Endothelial cell of umbilical vein (primary cell): ENCODE data around the gene MACROH2A1. TPM values are rescaled to one million over a fixed set of nuclear protein-coding genes. Genes with fewer than 3 reads are reported as not detected.

ENCODE experiments used
- BruUV-seq: library from RNA; stranded (reverse); fragments of 400-500 nt; replicated peaks from 2 replicates; lab custom pipeline; 2021; lab: Mats Ljungman, UMichigan
- CTCF ChIA-PET: fragments of 300-600, 350-600 bp; sonication (Branson Sonifier 250); formaldehyde crosslinking; loops from one replicate; lab custom pipeline; 2021; ENCODE audit warnings: antibody characterized with exemption, inconsistent platforms; lab: Charles Lee
- POLR2A ChIA-PET: fragments of 300-600, 350-600 bp; sonication (Branson Sonifier 250); formaldehyde crosslinking; loops from one replicate; lab custom pipeline; 2021; ENCODE audit warnings: antibody characterized with exemption, inconsistent platforms; lab: Charles Lee
- DNase-seq: peaks from one replicate; pipeline ENCODE4 v3.0.0-alpha.2; 2011; ENCODE audit warnings: low read depth, low spot score
- FAIRE-seq: peaks from 2 replicates; lab custom pipeline; 2011; peaks lifted over from hg19 to GRCh38; lab: Jason Lieb, UNC
- H2AFZ ChIP-seq: 2 replicates; pipeline ENCODE4 v1.6.0; 2012; ENCODE audit warnings: low read depth, low read length, control low read depth, inconsistent platforms
- H3K27ac ChIP-seq: 2 replicates; pipeline ENCODE4 v1.5.1; 2011; ENCODE audit warnings: low read depth, mild to moderate bottlenecking, control low read depth, low read length, moderate library complexity; ENCODE audit not compliant: insufficient read depth
- H3K27me3 ChIP-seq, 2 experiments: 2 replicates each; pipeline versions ENCODE4 v1.6.0 to v1.6.1; 2011; ENCODE audit warnings: low read length in 2 of 2, mixed read lengths in 1 of 2; ENCODE audit not compliant: control insufficient read depth in 2 of 2, insufficient read depth in 2 of 2
- H3K36me3 ChIP-seq, 2 experiments: 2 replicates in 1 of 2; 3 replicates in 1 of 2; pipeline ENCODE4 v1.5.1; 2011; ENCODE audit warnings: low read length in 2 of 2, mild to moderate bottlenecking in 1 of 2, moderate library complexity in 1 of 2; ENCODE audit not compliant: control insufficient read depth in 2 of 2, insufficient read depth in 2 of 2; ENCODE audit errors: extremely low read depth in 1 of 2
- H3K4me1 ChIP-seq: 3 replicates; pipeline ENCODE4 v1.5.1; 2011; ENCODE audit warnings: mild to moderate bottlenecking, low read length; ENCODE audit not compliant: control insufficient read depth, insufficient read depth; ENCODE audit errors: extremely low read depth
- H3K4me2 ChIP-seq: 2 replicates; pipeline ENCODE4 v1.6.1; 2011; ENCODE audit warnings: low read length, control low read depth, mixed read lengths; ENCODE audit not compliant: insufficient read depth
- H3K4me3 ChIP-seq, 3 experiments: fragments of 200-600 bp in 1 of 3; sonication (generic), shearing (Covaris generic) in 1 of 3; replicated peaks in 1 of 3; 2 replicates each; pipeline ENCODE4 v1.5.1; 2011 to 2016; ENCODE audit warnings: control low read depth in 3 of 3, low read length in 3 of 3, mild to moderate bottlenecking in 2 of 3, inconsistent platforms in 1 of 3, low read depth in 1 of 3, moderate library complexity in 1 of 3; ENCODE audit not compliant: insufficient read depth in 1 of 3
- H3K79me2 ChIP-seq: 2 replicates; pipeline ENCODE4 v1.6.0; 2012; ENCODE audit warnings: low read length, inconsistent platforms; ENCODE audit not compliant: control insufficient read depth, insufficient read depth
- H3K9ac ChIP-seq: replicated peaks from 2 replicates; pipeline ENCODE3; 2011; ENCODE audit warnings: low read length, control low read depth; ENCODE audit not compliant: insufficient read depth; ENCODE audit errors: extremely low read depth
- H3K9me1 ChIP-seq: replicated peaks from 3 replicates; pipeline ENCODE4 v1.6.0; 2011; ENCODE audit warnings: mild to moderate bottlenecking, low read length; ENCODE audit not compliant: control insufficient read depth, insufficient read depth; ENCODE audit errors: extremely low read depth
- H3K9me3 ChIP-seq: replicated peaks from 2 replicates; pipeline ENCODE4 v1.5.1; 2012; ENCODE audit warnings: low read length, inconsistent platforms; ENCODE audit not compliant: control insufficient read depth, insufficient read depth
- H4K20me1 ChIP-seq: replicated peaks from 2 replicates; pipeline ENCODE3; 2011; ENCODE audit warnings: mild to moderate bottlenecking, low read length; ENCODE audit not compliant: control insufficient read depth, insufficient read depth; ENCODE audit errors: extremely low read depth
- CTCF ChIP-seq, 2 donors: IDR thresholded peaks; 1 replicate in 1 of 2; 2 replicates in 1 of 2; pipeline ENCODE4 v1.5.1; 2011; ENCODE audit warnings: low read length in 2 of 2, mild to moderate bottlenecking in 2 of 2, moderate library complexity in 2 of 2, control low read depth in 1 of 2, inconsistent platforms in 1 of 2, low read depth in 1 of 2; ENCODE audit not compliant: insufficient read depth in 1 of 2; ENCODE audit errors: extremely low read depth in 1 of 2
- EZH2 ChIP-seq: IDR thresholded peaks from 2 replicates; pipeline ENCODE4 v1.6.1; 2012; ENCODE audit warnings: borderline replicate concordance, low read depth, mild to moderate bottlenecking, moderate library complexity, low read length, inconsistent platforms; ENCODE audit not compliant: severe bottlenecking
- GATA2 ChIP-seq: IDR thresholded peaks from 2 replicates; pipeline ENCODE4 v1.7.0; 2011; ENCODE audit warnings: low read depth, mild to moderate bottlenecking, moderate library complexity, mixed read lengths, low read length; ENCODE audit not compliant: insufficient read length, insufficient read depth
- JUN ChIP-seq: IDR thresholded peaks from 2 replicates; pipeline ENCODE4 v1.6.1; 2011; ENCODE audit warnings: borderline replicate concordance, low read depth; ENCODE audit not compliant: insufficient read length, insufficient read depth
- MAX ChIP-seq: IDR thresholded peaks from 2 replicates; pipeline ENCODE4 v1.6.1; 2011; ENCODE audit not compliant: insufficient read depth, insufficient read length
- MYC ChIP-seq: IDR thresholded peaks from one replicate; pipeline ENCODE4 v1.6.1; 2011; ENCODE audit warnings: mild to moderate bottlenecking, low read depth, low read length
- POLR2A ChIP-seq: IDR thresholded peaks from 2 replicates; pipeline ENCODE4 v1.6.1; 2012; ENCODE audit warnings: low read depth, mild to moderate bottlenecking, control low read depth, low read length
- POLR2AphosphoS5 ChIP-seq: IDR thresholded peaks from 2 replicates; pipeline ENCODE4 v1.6.1; 2012; ENCODE audit warnings: low read depth, mild to moderate bottlenecking, control low read depth, low read length, moderate library complexity; ENCODE audit not compliant: insufficient read depth
- dilution Hi-C: fragments of 300-500 bp; cut with MboI; formaldehyde crosslinking; loops from one replicate; pipeline ENCODE4 v1.15.0; 2019; ENCODE audit warnings: low sequenced_read_pairs; ENCODE audit not compliant: extremely low pct_ligation_motif_present
- intact Hi-C: fragments of 100-400 bp; cut with micrococcal nuclease; formaldehyde crosslinking; loops from one replicate; pipeline ENCODE4 v1.10.0; 2022
- polyA plus RNA-seq, 4 experiments: library from polyadenylated mRNA; depleted of rRNA in 3 of 4; stranded (reverse) in 3 of 4; unstranded in 1 of 4; fragments of >200 nt; gene quantifications; 2 replicates each; pipeline versions ENCODE4 v1.2.1 to v1.2.3, GENCODE V29; 2011 to 2012; ENCODE audit warnings: missing spikeins in 1 of 4
- total RNA-seq: library from RNA; stranded (reverse); gene quantifications from 2 replicates; pipeline ENCODE4 v1.2.3, GENCODE V29; 2021

MACROH2A1 gene
- total and polyA plus RNA-seq, 2 donors (not counting 3 experiments of a cell fraction or from before 2014, with no cell fraction given), result 89.3 to 147 TPM

- Histone ChIP-seq H3K27me3 (peaks cover 5 to 8% of the 10 kb centered on the region in 2 experiments), H2AFZ (no peak overlapping the region), H3K36me3 (no peaks in the 10 kb centered on the region), H3K27ac (no peak overlapping the region), H4K20me1 (no peaks in the 10 kb centered on the region), H3K9ac (no peak overlapping the region), H3K4me1 (no peaks in the 10 kb centered on the region), H3K9me1 (no peaks in the 10 kb centered on the region), H3K79me2 (no peaks in the 10 kb centered on the region), H3K9me3 (no peaks in the 10 kb centered on the region), H3K4me3 (no peak overlapping the region), H3K4me2 (no peak overlapping the region)
- TF ChIP-seq EZH2 (no peak), MAX (no peak), CTCF (IDR thresholded peaks at IDR 0.05; ENCODE audit: extremely low read depth in 1 of 2, insufficient read depth in 1 of 2, low read depth in 1 of 2, low read length in 2 of 2) (no peak), JUN (no peak), POLR2A (no peak), POLR2AphosphoS5 (no peak), MYC (no peak), GATA2 (no peak)
- BruUV-seq, result no TSS peak
- intact Hi-C loops (no loop called here), dilution Hi-C loops (no loop called here)
- FAIRE-seq (no peak), DNase-seq (no peak)
- ChIA-PET CTCF (interaction anchor here (1.4 to 1.8 kb wide), 2 partner anchors 15 to 119 kb away, joined by 3 to 4 read pairs; no protein-coding TSS in a partner anchor), POLR2A (no interaction called here)
Observed at GRCh38 chr5:135310328-135310989, 88.6 kb downstream of the MACROH2A1 start.
